ENCODE measurements around the gene TGM3. TPM values are rescaled to one million over a fixed set of nuclear protein-coding genes. Genes with fewer than 3 reads are reported as not detected.

TGM3 gene
- total and polyA plus RNA-seq, 2 donors (not counting 1 experiment from before 2014, with no cell fraction given): under 0.01 TPM; not detected in 1

- Histone ChIP-seq H3K36me3 (ENCODE audit: control insufficient read depth, insufficient read depth, low read length) (no peaks in the 10 kb centered on the region), H3K4me3 (replicated peaks in 1 of 4; ENCODE audit: control extremely low read depth in 1 of 4, insufficient read depth in 1 of 4, low read depth in 3 of 4, low read length in 4 of 4) (no peak overlapping the region), H3K27ac (ENCODE audit: insufficient read depth, low read length) (no peak overlapping the region), H2AFZ (ENCODE audit: low read length) (no peak overlapping the region), H3K4me2 (ENCODE audit: extremely low read depth, insufficient read depth, low read length) (no peak overlapping the region), H3K4me1 (ENCODE audit: control insufficient read depth, extremely low read depth, insufficient read depth, low read length) (no peaks in the 10 kb centered on the region), H3K79me2 (ENCODE audit: control insufficient read depth, insufficient read depth, low read length) (no peaks in the 10 kb centered on the region), H4K20me1 (ENCODE audit: control insufficient read depth, extremely low read depth, insufficient read depth, low read length) (no peaks in the 10 kb centered on the region), H3K9ac (ENCODE audit: insufficient read depth, low read length) (no peak overlapping the region), H3K27me3 (ENCODE audit: control insufficient read depth, insufficient read depth, low read length) (no peaks in the 10 kb centered on the region), H3K9me3 (ENCODE audit: control insufficient read depth, insufficient read depth, low read depth, low read length) (no peaks in the 10 kb centered on the region)
- no peak for DNase-seq (ENCODE audit: low read depth in 2 of 2)
- TF ChIP-seq EZH2 (IDR thresholded peaks at IDR 0.05; ENCODE audit: low read length, missing control alignments) (no peak), CTCF (conservative IDR thresholded peaks at IDR 0.05 in 1 of 2, IDR thresholded peaks at IDR 0.05 in 1 of 2; ENCODE audit: low read depth in 1 of 2, low read length in 2 of 2) (no peak)
Observed at GRCh38 chr20:2333821-2334220, 38.0 kb downstream of the TGM3 start.

DNA sequence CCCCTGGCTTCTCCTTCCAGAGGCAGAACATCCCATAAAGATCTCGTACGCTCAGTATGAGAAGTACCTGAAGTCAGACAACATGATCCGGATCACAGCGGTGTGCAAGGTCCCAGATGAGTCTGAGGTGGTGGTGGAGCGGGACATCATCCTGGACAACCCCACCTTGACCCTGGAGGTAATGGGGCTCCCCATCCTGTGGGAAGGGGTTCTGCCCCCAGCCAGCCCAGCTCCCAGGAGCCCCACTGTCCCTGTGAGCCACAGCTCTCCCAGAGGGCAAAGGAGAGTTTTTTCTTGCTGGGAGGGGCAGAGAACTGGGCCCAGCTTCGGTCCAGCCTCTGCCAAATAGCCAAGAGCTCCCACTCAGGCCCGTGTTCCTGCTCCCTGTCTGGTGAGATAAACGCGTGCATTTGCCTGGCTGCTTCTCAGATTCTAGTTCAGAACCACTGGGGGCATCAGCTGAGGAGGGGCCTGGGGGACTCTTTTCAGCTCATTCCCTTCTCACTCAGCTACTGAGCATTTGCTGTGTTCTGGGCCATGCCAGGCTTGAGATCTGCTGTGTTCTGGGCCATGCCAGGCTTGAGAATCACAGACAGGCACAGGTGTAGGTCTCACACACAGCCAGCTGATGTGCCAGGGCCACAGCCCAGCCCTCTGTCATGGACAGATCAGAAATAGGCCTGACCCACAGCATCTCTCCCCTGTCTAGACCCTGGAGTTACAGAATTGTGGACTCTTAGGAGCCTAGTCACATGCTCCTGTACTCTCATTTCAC is 39.5 kb downstream of the TGM3 start:
- TF ChIP-seq CTCF (conservative IDR thresholded peaks at IDR 0.05 in 1 of 2, IDR thresholded peaks at IDR 0.05 in 1 of 2; ENCODE audit: low read depth in 1 of 2, low read length in 2 of 2) (no peak), EZH2 (IDR thresholded peaks at IDR 0.05; ENCODE audit: low read length, missing control alignments) (no peak)
- no peak overlapping the region for H3K27ac ChIP-seq (ENCODE audit: insufficient read depth, low read length)
- no peaks in the 10 kb centered on the region for H3K4me1 ChIP-seq (ENCODE audit: control insufficient read depth, extremely low read depth, insufficient read depth, low read length)
- H3K9me3 ChIP-seq (ENCODE audit: control insufficient read depth, insufficient read depth, low read depth, low read length): no peaks in the 10 kb centered on the region
- no peaks in the 10 kb centered on the region for H3K27me3 ChIP-seq (ENCODE audit: control insufficient read depth, insufficient read depth, low read length)
- H4K20me1 ChIP-seq (ENCODE audit: control insufficient read depth, extremely low read depth, insufficient read depth, low read length): no peaks in the 10 kb centered on the region
- no peak for DNase-seq (ENCODE audit: low read depth in 2 of 2)
- no peaks in the 10 kb centered on the region for H3K36me3 ChIP-seq (ENCODE audit: control insufficient read depth, insufficient read depth, low read length)
- H3K4me2 ChIP-seq (ENCODE audit: extremely low read depth, insufficient read depth, low read length): no peak overlapping the region
- H3K9ac ChIP-seq (ENCODE audit: insufficient read depth, low read length): no peak overlapping the region
- H2AFZ ChIP-seq (ENCODE audit: low read length): no peak overlapping the region
- no peaks in the 10 kb centered on the region for H3K79me2 ChIP-seq (ENCODE audit: control insufficient read depth, insufficient read depth, low read length)
- H3K4me3 ChIP-seq (replicated peaks in 1 of 4; ENCODE audit: control extremely low read depth in 1 of 4, insufficient read depth in 1 of 4, low read depth in 3 of 4, low read length in 4 of 4): no peak overlapping the region

GRCh38 chr20:2336471-2336870 is 40.7 kb downstream of the TGM3 start:
- H4K20me1 ChIP-seq (ENCODE audit: control insufficient read depth, extremely low read depth, insufficient read depth, low read length): no peaks in the 10 kb centered on the region
- H3K9ac ChIP-seq (ENCODE audit: insufficient read depth, low read length): no peak overlapping the region
- no peak overlapping the region for H2AFZ ChIP-seq (ENCODE audit: low read length)
- no peaks in the 10 kb centered on the region for H3K79me2 ChIP-seq (ENCODE audit: control insufficient read depth, insufficient read depth, low read length)
- no peak for TF ChIP-seq CTCF (conservative IDR thresholded peaks at IDR 0.05 in 1 of 2, IDR thresholded peaks at IDR 0.05 in 1 of 2; ENCODE audit: low read depth in 1 of 2, low read length in 2 of 2)
- TF ChIP-seq EZH2 (IDR thresholded peaks at IDR 0.05; ENCODE audit: low read length, missing control alignments): no peak
- no peaks in the 10 kb centered on the region for H3K36me3 ChIP-seq (ENCODE audit: control insufficient read depth, insufficient read depth, low read length)
- H3K4me3 ChIP-seq (replicated peaks in 1 of 4; ENCODE audit: control extremely low read depth in 1 of 4, insufficient read depth in 1 of 4, low read depth in 3 of 4, low read length in 4 of 4): no peak overlapping the region
- H3K9me3 ChIP-seq (ENCODE audit: control insufficient read depth, insufficient read depth, low read depth, low read length): no peaks in the 10 kb centered on the region
- H3K4me1 ChIP-seq (ENCODE audit: control insufficient read depth, extremely low read depth, insufficient read depth, low read length): no peaks in the 10 kb centered on the region
- no peak overlapping the region for H3K4me2 ChIP-seq (ENCODE audit: extremely low read depth, insufficient read depth, low read length)
- no peak for DNase-seq (ENCODE audit: low read depth in 2 of 2)
- H3K27ac ChIP-seq (ENCODE audit: insufficient read depth, low read length): no peak overlapping the region
- no peaks in the 10 kb centered on the region for H3K27me3 ChIP-seq (ENCODE audit: control insufficient read depth, insufficient read depth, low read length)
